Stimulated activated CD4-positive, alpha-beta T cell treated with anti-CD3 and anti-CD28 coated beads, Interleukin-12 subunit alpha, Interleukin-12 subunit beta, amount 100 ng/mL, for 4 hours (primary cell): ENCODE measurements around the gene TNS3.
"Not testable (repeated sequence)": the region's sequence is repeated elsewhere in the genome, so short reads cannot be mapped to it uniquely, and the experiment has no call there.

ENCODE experiments used
- DNase-seq: peaks from one replicate; pipeline ENCODE4 v3.0.0-alpha.2; 2020

Gene TNS3

GRCh38 chr7:47444376-47445098 is 137.4 kb downstream of the TNS3 start:
- no peak for DNase-seq

- no peak for DNase-seq
Observed at GRCh38 chr7:47443049-47443448, 138.9 kb downstream of the TNS3 start.

- no peak for DNase-seq
Observed at GRCh38 chr7:47442605-47442865, 139.4 kb downstream of the TNS3 start.

- no peak for DNase-seq
Observed at GRCh38 chr7:47441796-47442604, 139.9 kb downstream of the TNS3 start.

- DNase-seq = not testable (repeated sequence)
Observed at GRCh38 chr7:47441048-47441447, 140.9 kb downstream of the TNS3 start.

- DNase-seq = no peak
Observed at GRCh38 chr7:47440320-47440719, 141.6 kb downstream of the TNS3 start.

GRCh38 chr7:47439181-47439667 is 142.7 kb downstream of the TNS3 start:
- no peak for DNase-seq

GRCh38 chr7:47438411-47439029 is 143.4 kb downstream of the TNS3 start:
- DNase-seq = no peak

- no peak for DNase-seq
Observed at GRCh38 chr7:47435889-47436312, 146.0 kb downstream of the TNS3 start.

GRCh38 chr7:47433564-47433895 is 148.4 kb downstream of the TNS3 start:
- DNase-seq = no peak

- no peak for DNase-seq
Observed at GRCh38 chr7:47432671-47433563, 149.0 kb downstream of the TNS3 start.

- DNase-seq = no peak
Observed at GRCh38 chr7:47430422-47430821, 151.5 kb downstream of the TNS3 start.

- no peak for DNase-seq
Observed at GRCh38 chr7:47428768-47429472, 153.0 kb downstream of the TNS3 start.

GRCh38 chr7:47428052-47428767 is 153.7 kb downstream of the TNS3 start:
- DNase-seq = no peak

- no peak for DNase-seq
Observed at GRCh38 chr7:47427051-47427643, 154.8 kb downstream of the TNS3 start.

- no peak for DNase-seq
Observed at GRCh38 chr7:47424523-47424922, 157.4 kb downstream of the TNS3 start.

- DNase-seq = no peak
Observed at GRCh38 chr7:47423196-47423595, 158.7 kb downstream of the TNS3 start.

GRCh38 chr7:47422611-47423010 is 159.3 kb downstream of the TNS3 start:
- DNase-seq = no peak

- DNase-seq = no peak
Observed at GRCh38 chr7:47421456-47421855, 160.5 kb downstream of the TNS3 start.

- no peak for DNase-seq
Observed at GRCh38 chr7:47420122-47420780, 161.7 kb downstream of the TNS3 start.

- no peak for DNase-seq
Observed at GRCh38 chr7:47419471-47419870, 162.4 kb downstream of the TNS3 start.
